ENCODE results near the gene NUP160.
"Not testable (repeated sequence)": the region's sequence is repeated elsewhere in the genome, so short reads cannot be mapped to it uniquely, and the experiment has no call there.

NUP160 gene

GRCh38 chr11:47861728-47862127, 13.6 kb upstream of the NUP160 start:
- no peak for DNase-seq (ENCODE audit: low spot score)

- no peak for DNase-seq (ENCODE audit: low spot score)
Measured at GRCh38 chr11:47860536-47860935, 12.4 kb upstream of the NUP160 start.

GRCh38 chr11:47857892-47858543, 9.9 kb upstream of the NUP160 start:
- no peak for DNase-seq (ENCODE audit: low spot score)

GRCh38 chr11:47857485-47857884, 9.3 kb upstream of the NUP160 start:
- no peak for DNase-seq (ENCODE audit: low spot score)

- DNase-seq (ENCODE audit: low spot score) = no peak
Measured at GRCh38 chr11:47856186-47856585, 8.0 kb upstream of the NUP160 start.

- DNase-seq (ENCODE audit: low spot score) = no peak
Measured at GRCh38 chr11:47854667-47855066, 6.5 kb upstream of the NUP160 start.

GRCh38 chr11:47852053-47852452, 3.9 kb upstream of the NUP160 start:
- DNase-seq (ENCODE audit: low spot score) = no peak

- no peak for DNase-seq (ENCODE audit: low spot score)
Measured at GRCh38 chr11:47850337-47850736, 2.2 kb upstream of the NUP160 start.

GRCh38 chr11:47848700-47849155, 578 bp upstream of the NUP160 start:
- DNase-seq (ENCODE audit: low spot score) = no peak

GRCh38 chr11:47847537-47847891, 636 bp downstream of the NUP160 start:
- no peak for DNase-seq (ENCODE audit: low spot score)

GRCh38 chr11:47846998-47847397, 1.2 kb downstream of the NUP160 start:
- no peak for DNase-seq (ENCODE audit: low spot score)

GRCh38 chr11:47843361-47844055, 4.6 kb downstream of the NUP160 start:
- no peak for DNase-seq (ENCODE audit: low spot score)

- DNase-seq (ENCODE audit: low spot score) = no peak
Measured at GRCh38 chr11:47842749-47843148, 5.4 kb downstream of the NUP160 start.

- no peak for DNase-seq (ENCODE audit: low spot score)
Measured at GRCh38 chr11:47837929-47838328, 10.2 kb downstream of the NUP160 start.

- DNase-seq (ENCODE audit: low spot score) = no peak
Measured at GRCh38 chr11:47837292-47837691, 10.9 kb downstream of the NUP160 start.

GRCh38 chr11:47830013-47830412, 18.1 kb downstream of the NUP160 start:
- not testable (repeated sequence) for DNase-seq (ENCODE audit: low spot score)

GRCh38 chr11:47828284-47828683, 19.9 kb downstream of the NUP160 start:
- DNase-seq (ENCODE audit: low spot score) = no peak

- DNase-seq (ENCODE audit: low spot score) = not testable (repeated sequence)
Measured at GRCh38 chr11:47822664-47823063, 25.5 kb downstream of the NUP160 start.

- DNase-seq (ENCODE audit: low spot score) = no peak
Measured at GRCh38 chr11:47819743-47820142, 28.4 kb downstream of the NUP160 start.

GRCh38 chr11:47800759-47801158, 47.4 kb downstream of the NUP160 start:
- DNase-seq (ENCODE audit: low spot score) = no peak

- no peak for DNase-seq (ENCODE audit: low spot score)
Measured at GRCh38 chr11:47797633-47798032, 50.5 kb downstream of the NUP160 start.

GRCh38 chr11:47791774-47792430, 56.2 kb downstream of the NUP160 start:
- DNase-seq (ENCODE audit: low spot score) = no peak

GRCh38 chr11:47790017-47790416, 58.1 kb downstream of the NUP160 start:
- DNase-seq (ENCODE audit: low spot score) = not testable (repeated sequence)
